ENCODE data around the gene PRCD.

PRCD gene, protein sequence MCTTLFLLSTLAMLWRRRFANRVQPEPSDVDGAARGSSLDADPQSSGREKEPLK

GRCh38 chr17:76539631-76540271, at the start of gene PRCD:
PRCD (plus strand) TSS chr17:76540044; CDS start chr17:76540142, 98 bp downstream.
- no peak for DNase-seq

- no peak for DNase-seq
Observed at GRCh38 chr17:76490112-76490710, 49.6 kb upstream of the PRCD start.

DNA sequence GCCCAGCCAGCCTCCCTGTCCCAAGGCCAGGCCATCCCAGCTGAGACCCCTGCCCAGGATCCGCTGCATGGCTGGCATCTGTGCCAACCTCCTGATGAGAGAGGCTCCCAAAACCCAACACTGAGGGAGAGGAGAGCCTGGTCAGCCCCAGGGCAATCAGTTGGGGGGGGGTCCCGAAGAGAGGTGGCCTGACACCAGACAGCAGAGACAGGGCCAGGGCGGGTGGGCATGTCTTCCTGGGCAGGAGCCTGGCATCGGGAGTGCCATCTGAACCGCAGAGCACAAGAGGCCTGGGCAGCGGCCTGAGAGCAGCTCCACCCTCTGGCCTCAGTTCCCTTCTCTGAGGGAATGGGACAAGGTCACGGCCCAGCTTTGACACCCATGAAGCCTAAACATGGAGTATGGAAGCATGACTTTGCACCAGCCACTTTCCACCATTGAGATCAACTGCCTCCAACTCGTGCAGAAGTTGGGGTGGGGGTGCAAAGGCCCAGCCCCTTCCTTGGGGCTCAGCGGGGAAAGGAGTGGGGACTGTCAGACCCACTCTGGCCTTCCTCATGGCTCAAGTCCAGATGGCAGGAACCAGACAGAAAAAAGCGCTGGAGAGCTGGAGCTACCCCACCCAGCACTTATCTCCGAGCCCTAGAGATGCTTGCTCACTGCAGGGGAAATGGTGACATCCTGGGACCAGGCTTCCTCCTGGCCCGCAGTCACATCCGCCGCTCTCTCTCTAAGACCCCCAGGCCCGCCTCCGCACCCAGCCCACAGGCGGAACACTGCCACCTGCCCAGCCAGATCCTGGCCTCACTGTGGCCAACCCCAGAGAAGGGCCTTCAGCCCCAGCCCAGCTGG, 48.3 kb upstream of the PRCD start:
- DNase-seq: peak in 1 of 2 donors; percentile 39

GRCh38 chr17:76492123-76492988, 47.5 kb upstream of the PRCD start:
- peak in 1 of 2 donors; percentile 41 for DNase-seq

GRCh38 chr17:76492989-76493501, 46.8 kb upstream of the PRCD start:
- peak; percentile 52 to 85 for DNase-seq

DNA sequence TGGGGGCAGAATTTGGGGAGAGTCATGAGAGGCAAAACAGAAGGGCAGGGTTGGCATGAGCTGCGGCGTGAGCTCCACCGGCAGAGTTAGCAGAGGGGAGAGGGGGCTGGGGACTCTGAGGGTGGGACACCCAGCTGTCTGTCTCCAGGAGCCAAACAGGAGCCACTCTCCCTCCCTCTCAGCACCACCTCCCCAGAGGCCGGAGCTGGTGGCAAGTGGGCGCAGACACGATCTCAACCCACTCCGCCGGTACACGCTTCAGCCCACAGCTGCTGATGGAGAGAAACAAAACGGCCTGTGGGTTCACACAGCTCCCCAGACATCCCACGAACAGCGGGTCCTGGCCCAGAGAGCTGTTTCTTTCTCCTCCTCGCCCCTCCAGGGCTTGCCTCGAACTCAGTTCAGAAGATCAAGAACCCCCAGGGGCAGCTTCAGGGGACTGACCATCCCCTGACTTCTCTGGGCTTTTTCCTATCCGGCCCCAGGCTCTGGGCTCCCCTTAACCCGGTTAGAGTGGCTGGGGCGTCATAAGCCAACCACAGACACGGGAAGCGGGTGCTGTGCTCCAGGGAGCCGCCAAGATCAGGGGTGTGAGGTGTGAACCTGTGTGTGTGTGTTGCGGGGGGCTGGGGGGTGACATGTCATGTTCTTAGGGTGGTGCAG, 46.2 kb upstream of the PRCD start:
- DNase-seq: peak in 1 of 2 donors; percentile 46

DNA sequence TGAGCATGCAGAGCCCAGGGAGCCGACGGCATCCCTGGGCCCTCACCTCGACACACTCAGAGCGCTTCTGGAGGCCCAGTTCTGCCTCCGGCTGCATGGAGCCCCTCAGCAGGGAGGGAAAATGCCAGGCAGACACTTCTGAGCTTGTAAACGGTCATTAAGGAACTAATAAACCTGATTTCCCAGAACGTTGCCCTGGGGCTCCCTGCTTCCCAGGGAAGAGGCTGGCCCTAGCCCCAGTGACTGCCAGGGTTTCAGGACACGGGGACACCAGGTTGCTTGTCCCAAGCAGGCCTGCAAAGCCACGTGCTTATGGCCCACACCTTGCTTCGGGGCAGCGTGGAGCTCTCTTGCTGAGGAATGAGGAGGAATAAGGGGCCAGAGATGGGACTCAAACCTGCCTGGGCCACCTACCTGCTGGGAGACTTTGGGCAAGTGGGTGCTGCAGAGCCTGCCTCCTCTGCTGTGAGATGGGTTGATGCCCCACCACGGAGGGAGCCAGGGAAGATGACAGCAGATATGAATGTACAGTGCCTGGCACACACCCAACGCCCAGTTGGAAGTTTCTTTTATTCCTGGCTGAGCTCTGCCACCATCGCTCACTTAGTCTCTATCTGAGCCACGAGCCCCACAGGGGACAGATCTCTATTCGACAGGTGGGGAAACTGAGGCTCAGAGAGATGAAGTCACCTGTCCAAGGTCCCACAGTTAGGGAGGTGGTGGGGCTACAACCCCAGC, 44.0 kb upstream of the PRCD start:
- no peak for DNase-seq

- DNase-seq: no peak
Observed at GRCh38 chr17:76496464-76496863, 43.4 kb upstream of the PRCD start.

GRCh38 chr17:76497699-76497978, 42.2 kb upstream of the PRCD start:
- no peak for DNase-seq

DNA sequence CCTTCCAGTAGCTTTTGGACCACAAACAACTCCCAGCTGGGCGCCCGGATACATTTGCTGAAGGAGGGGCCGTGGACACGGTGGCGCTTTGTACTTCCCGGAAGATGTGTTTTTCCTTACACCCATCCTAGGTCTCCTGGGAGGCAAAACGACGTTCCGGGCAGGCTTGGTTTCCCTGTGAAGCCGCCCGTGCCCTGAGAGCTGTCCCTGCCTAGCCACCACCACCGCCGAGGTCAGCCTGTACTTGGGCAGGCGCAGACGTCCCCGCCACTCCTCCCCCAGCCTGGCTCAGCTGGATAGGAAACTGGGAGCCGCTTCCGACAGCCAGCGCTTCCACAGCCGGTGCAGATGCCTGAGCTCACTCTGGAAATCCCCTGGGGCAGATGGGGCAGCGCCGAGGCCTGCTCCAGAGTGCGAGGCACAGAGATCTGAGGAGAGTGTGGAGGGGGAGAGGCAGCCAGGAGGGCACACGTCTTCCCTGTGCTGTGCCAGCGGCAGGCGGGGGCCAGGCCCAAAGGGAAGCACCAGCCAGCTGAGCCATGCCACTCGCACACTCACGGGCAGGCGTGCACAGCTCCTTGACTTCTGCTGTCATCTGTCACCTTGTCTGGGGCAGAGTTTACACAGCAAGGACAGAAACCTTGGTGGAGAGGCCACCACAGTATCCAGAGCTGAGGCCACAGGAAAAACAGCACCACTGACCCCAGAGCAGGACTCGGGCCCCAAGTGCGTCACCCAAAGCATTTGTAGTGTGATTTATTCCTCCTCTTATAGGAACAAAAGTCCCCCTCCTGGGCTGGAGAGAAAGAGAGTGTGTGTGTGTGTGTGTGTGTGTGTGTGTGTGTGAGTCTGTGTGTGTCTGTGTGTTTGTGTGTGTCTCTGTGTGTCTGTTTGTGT, 41.6 kb upstream of the PRCD start:
- DNase-seq: no peak

- DNase-seq: peak in 1 of 2 donors; percentile 20
Observed at GRCh38 chr17:76498876-76499251, 41.0 kb upstream of the PRCD start.

DNA sequence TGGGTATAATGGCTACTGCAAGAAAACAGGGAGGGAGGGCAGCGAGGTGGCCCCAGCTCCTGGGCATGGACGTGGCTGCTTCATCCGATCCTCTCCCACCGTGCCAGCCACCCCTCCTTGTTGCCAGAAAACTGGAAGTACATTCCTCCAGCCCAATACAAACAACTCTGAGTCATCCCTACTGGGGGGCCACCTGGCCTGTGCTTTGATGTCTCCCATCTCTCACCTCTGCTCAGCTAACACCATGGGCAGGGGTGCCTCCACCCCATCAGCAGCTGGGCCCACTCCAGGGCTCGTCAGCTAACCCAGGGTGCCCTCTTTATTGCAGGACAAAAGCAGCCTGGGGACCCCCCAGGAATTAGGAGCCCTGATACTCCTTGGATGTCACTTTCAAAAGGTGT, 40.6 kb upstream of the PRCD start:
- DNase-seq: no peak

- peak in 1 of 2 donors; percentile 38 for DNase-seq
Observed at GRCh38 chr17:76500074-76500746, 39.6 kb upstream of the PRCD start.

DNA sequence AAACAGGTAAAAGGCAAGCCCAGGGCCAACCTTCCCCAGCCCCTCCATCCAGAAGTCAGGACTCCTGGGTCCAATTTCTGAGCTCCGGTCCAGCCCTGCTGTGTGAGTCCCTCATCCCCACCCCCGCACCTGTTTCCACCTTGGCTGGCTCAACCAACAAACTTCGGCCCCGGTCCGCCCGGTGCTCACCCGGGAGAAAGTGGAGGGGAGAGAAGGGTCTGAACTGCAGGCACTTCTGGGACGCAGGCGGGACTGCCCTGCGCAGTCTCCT, 39.2 kb upstream of the PRCD start:
- no peak for DNase-seq

GRCh38 chr17:76501018-76501826, 38.6 kb upstream of the PRCD start, which contains the start of gene RHBDF2:
RHBDF2 (minus strand) TSS chr17:76501423; CDS start chr17:76481524, 19,899 bp downstream.
- peak; percentile 95 to 96 for DNase-seq

DNA sequence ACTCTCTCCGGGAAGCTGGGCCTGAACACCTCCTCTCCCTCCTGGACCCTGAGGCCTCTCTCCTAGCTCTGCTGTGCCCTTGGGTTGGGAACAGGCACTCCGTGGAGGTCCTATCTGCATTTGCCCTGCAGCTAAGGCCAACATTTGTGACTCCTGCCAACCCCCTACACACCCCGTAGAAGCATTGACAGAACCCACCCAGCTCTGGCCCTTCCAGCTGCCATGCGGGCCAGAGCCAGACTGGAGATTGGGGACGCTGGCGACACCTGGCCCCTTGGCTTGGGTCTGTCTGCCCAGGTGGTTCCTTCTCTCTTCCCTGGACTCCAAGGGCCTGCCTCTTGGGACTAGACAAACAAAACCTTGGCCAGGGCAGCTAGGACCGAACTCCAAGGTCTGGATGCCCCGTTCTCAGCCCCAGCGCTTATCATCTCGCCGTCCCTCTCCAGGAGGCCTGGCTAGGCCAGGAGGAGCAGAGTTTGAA, 38.0 kb upstream of the PRCD start:
- no peak for DNase-seq

- no peak for DNase-seq
Observed at GRCh38 chr17:76502341-76503211, 37.3 kb upstream of the PRCD start.

DNA sequence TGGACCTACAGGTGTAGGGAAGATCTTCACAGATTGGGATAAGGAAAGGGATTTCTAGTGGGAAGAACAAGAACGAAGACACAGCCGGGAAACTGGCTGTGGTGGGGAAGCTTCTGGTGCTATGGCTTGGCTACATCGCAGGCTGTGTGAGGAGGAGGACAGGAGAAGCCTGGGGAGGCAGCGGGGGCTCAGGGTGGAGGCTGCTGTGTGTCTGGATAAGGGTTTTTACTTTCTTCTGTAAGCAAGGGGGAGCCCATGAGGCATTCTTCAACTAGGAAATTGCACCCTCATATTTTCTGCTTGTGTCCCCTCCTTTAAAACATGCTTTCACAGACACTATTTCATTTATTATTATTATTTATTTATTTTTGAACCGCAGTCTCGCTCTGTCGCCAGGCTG, 35.7 kb upstream of the PRCD start:
- no peak for DNase-seq
